HL-60 (cell line): ENCODE measurements around the gene CISD1.

Experiments
- DNase-seq, 2 experiments: peaks; one replicate each; pipeline ENCODE4 v3.0.0-alpha.2; 2010 to 2020; ENCODE audit warnings: low read depth in 1 of 2, low spot score in 1 of 2
- H3K27ac ChIP-seq: fragments of 250-450 bp; sonication (Bioruptor Pico); replicated peaks from 2 replicates; pipeline ENCODE4 v1.5.1; 2020; ENCODE audit warnings: mild to moderate bottlenecking, moderate library complexity
- H3K27me3 ChIP-seq: fragments of 250-450 bp; sonication (Bioruptor Pico); 2 replicates; pipeline ENCODE4 v1.5.1; 2021; ENCODE audit warnings: mild to moderate bottlenecking, moderate library complexity; ENCODE audit not compliant: insufficient read depth, poor library complexity, severe bottlenecking
- H3K4me3 ChIP-seq: replicated peaks from 2 replicates; pipeline ENCODE4 v1.5.1; 2011; ENCODE audit warnings: mild to moderate bottlenecking, control low read depth, low read length; ENCODE audit not compliant: insufficient read depth
- GABPA ChIP-seq: IDR thresholded peaks from 2 replicates; pipeline ENCODE4 v1.6.1; 2012; ENCODE audit warnings: low read depth
- POLR2AphosphoS5 ChIP-seq: IDR thresholded peaks from 2 replicates; pipeline ENCODE4 v1.6.1; 2012; ENCODE audit warnings: low read depth
- SPI1 ChIP-seq: IDR thresholded peaks from 2 replicates; pipeline ENCODE4 v1.6.1; 2012; ENCODE audit warnings: low read depth, mild to moderate bottlenecking, borderline replicate concordance
- TF ChIP-seq, protein P1 (sequence below): IDR thresholded peaks from 2 replicates; pipeline ENCODE4 v1.6.1; 2012; ENCODE audit warnings: low read depth; ENCODE audit not compliant: insufficient replicate concordance
- TF ChIP-seq, protein P2 (sequence below): IDR thresholded peaks from one replicate; pipeline ENCODE4 v1.5.1; 2011; ENCODE audit warnings: low read length, control low read depth, inconsistent platforms; ENCODE audit not compliant: insufficient read depth

CISD1 gene

DNA sequence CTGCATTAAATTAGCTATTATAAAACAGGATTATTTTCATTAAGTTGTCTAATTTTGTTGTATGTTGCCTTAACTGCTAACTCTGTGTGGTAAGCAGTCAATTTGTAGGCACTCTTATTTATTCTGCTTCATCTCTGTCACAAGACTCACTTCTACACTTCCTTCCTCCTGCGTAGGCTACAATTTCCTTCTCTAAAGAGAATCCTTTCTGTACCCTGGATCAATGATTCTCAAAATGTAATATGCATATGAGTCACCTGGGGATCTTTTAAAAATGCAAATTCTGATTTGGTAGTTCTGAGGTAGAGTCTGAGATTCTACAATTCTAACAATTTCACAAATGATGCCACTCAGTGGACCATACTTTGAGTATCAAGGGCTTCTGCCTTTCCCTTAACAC is 61.5 kb downstream of the CISD1 start:
- Histone ChIP-seq H3K27me3 (no peaks in the 10 kb centered on the region), H3K4me3 (no peak overlapping the region), H3K27ac (no peak overlapping the region)
- TF ChIP-seq SPI1 = peak; percentile 51; the same call in 1 of the 2 replicates
- no peak for TF ChIP-seq POLR2AphosphoS5
- no peak for DNase-seq

DNA sequence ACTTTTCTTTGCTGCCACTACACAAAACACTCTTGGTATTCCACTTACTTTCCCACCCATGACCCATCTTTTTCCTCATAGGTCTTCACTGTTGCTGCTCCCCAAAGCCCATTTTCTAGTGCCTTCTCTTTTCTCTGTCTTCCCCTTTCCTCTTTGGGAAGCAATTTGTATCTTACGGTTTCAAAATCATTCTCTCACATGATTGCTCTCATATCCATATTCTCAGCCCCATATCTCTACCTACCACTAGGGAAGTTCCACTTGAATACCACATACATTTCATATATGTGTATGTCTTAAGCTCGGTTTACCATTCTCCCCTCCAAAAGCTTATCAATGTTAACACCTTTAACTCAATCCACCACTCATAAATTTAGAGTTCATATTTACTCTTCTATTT is 62.7 kb downstream of the CISD1 start:
- TF ChIP-seq SPI1 = no peak
- TF ChIP-seq, protein P1, sequence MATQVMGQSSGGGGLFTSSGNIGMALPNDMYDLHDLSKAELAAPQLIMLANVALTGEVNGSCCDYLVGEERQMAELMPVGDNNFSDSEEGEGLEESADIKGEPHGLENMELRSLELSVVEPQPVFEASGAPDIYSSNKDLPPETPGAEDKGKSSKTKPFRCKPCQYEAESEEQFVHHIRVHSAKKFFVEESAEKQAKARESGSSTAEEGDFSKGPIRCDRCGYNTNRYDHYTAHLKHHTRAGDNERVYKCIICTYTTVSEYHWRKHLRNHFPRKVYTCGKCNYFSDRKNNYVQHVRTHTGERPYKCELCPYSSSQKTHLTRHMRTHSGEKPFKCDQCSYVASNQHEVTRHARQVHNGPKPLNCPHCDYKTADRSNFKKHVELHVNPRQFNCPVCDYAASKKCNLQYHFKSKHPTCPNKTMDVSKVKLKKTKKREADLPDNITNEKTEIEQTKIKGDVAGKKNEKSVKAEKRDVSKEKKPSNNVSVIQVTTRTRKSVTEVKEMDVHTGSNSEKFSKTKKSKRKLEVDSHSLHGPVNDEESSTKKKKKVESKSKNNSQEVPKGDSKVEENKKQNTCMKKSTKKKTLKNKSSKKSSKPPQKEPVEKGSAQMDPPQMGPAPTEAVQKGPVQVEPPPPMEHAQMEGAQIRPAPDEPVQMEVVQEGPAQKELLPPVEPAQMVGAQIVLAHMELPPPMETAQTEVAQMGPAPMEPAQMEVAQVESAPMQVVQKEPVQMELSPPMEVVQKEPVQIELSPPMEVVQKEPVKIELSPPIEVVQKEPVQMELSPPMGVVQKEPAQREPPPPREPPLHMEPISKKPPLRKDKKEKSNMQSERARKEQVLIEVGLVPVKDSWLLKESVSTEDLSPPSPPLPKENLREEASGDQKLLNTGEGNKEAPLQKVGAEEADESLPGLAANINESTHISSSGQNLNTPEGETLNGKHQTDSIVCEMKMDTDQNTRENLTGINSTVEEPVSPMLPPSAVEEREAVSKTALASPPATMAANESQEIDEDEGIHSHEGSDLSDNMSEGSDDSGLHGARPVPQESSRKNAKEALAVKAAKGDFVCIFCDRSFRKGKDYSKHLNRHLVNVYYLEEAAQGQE = no peak
- TF ChIP-seq GABPA = no peak
- TF ChIP-seq, protein P2, sequence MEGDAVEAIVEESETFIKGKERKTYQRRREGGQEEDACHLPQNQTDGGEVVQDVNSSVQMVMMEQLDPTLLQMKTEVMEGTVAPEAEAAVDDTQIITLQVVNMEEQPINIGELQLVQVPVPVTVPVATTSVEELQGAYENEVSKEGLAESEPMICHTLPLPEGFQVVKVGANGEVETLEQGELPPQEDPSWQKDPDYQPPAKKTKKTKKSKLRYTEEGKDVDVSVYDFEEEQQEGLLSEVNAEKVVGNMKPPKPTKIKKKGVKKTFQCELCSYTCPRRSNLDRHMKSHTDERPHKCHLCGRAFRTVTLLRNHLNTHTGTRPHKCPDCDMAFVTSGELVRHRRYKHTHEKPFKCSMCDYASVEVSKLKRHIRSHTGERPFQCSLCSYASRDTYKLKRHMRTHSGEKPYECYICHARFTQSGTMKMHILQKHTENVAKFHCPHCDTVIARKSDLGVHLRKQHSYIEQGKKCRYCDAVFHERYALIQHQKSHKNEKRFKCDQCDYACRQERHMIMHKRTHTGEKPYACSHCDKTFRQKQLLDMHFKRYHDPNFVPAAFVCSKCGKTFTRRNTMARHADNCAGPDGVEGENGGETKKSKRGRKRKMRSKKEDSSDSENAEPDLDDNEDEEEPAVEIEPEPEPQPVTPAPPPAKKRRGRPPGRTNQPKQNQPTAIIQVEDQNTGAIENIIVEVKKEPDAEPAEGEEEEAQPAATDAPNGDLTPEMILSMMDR = no peak
- TF ChIP-seq POLR2AphosphoS5 = no peak
- Histone ChIP-seq H3K27ac (no peak overlapping the region), H3K4me3 (no peak overlapping the region), H3K27me3 (no peaks in the 10 kb centered on the region)
- DNase-seq = no peak

DNA sequence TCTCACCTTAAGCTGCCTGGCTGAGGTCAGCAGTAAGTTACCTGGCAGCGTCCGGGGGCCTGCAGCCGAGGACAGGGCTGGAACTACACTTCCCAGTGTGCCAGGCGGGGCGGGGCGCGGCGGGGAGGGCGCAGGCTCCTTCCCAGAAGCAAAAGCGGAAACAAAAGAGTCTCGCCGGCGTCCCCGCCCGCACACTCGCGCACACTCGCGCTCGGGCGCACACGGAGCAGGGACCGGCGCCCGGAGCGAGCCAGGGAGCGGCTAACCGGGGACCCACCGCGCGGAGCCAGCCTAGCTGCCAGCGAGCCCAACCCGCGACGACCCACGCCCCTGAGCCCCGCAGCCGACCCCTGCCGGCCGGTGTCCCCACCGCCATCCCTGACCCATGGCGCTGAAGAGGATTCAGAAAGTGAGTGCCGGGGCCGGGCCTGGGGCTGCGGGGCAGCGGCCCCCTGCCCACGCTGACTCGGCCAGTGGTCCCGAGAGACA is 65.9 kb downstream of the CISD1 start, which contains the start of gene UBE2D1:
Gene UBE2D1, plus strand, starts transcription at position 190 of the 489 bp plus-strand sequence. Its CDS starts 196 bp downstream, at position 386.
- Histone ChIP-seq H3K27me3 (no peaks in the 10 kb centered on the region), H3K4me3 (peak within 1 kb of the TSS; percentile 96), H3K27ac (peak within 1 kb of the TSS; percentile 51)
- peak; percentile 30 to 88 for DNase-seq
- TF ChIP-seq SPI1 = no peak; the same call in 1 of the 2 replicates
- 0 out of 2 replicates have a peak, but pooled peaks have one; percentile 13 for TF ChIP-seq GABPA
- peak; percentile 84 for TF ChIP-seq POLR2AphosphoS5

DNA sequence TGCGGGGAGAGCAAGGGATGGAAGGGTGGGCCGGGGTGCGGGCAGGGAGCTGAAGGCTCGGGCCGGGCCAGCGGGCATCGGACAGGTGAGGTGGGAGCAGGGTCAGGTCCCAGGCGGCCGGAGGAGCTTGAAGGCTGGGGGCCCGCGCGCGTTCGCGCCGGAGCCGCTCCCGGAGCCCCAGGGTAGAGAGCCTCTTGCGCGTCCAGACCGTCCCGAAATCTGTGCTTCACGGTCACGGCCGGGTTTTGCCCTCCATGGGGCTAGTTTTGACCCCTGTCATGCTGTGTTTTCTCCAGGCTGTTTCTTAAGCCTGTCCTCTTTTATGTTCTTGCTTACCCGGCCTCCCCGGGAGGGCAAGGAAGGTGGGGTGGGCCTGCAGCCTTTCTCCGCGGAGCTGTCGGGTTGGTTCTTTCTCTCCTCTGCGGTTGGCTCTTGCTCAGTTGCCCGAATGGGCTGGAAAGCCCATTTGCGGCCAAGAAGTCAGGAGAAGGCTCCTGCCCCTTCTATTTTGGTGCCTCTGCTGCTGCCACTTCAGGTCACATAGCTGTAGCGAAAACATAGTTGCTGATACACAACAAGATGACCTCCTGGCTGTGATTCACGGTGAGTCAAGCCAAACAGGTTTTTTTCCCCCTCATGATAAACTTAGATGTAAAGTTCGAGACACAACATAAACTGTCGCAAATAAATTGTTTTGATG is 66.5 kb downstream of the CISD1 start:
- H3K4me3 ChIP-seq = peak overlapping the region; percentile 96
- TF ChIP-seq GABPA (no peak), POLR2AphosphoS5 (no peak), SPI1 (no peak)
- TF ChIP-seq, protein P2 = no peak
- TF ChIP-seq, protein P1 = no peak
- no peak for DNase-seq
- H3K27ac ChIP-seq = peak overlapping the region; percentile 51
- H3K27me3 ChIP-seq = no peaks in the 10 kb centered on the region
